Measurements from ENCODE around the gene JMJD7.

- TF ChIP-seq CTCF (IDR thresholded peaks at IDR 0.05) (no peak), POLR2AphosphoS5 (IDR thresholded peaks at IDR 0.05) (no peak)
Measured at GRCh38 chr15:41825145-41825544, 2.7 kb upstream of the JMJD7 start.

All from transverse colon (tissue), 4 donors.